Effector memory CD4-positive, alpha-beta T cell (primary cell): Measurements from ENCODE around the gene SPINK14.

Experiments used
- DNase-seq, 3 donors: peaks; one replicate each; pipeline ENCODE4 v3.0.0-alpha.2; 2020
- H3K27ac ChIP-seq: 2 replicates; pipeline ENCODE4 v1.7.0; 2013; ENCODE audit warnings: mild to moderate bottlenecking, low read length, moderate library complexity; ENCODE audit not compliant: insufficient read depth, poor library complexity, severe bottlenecking
- H3K27me3 ChIP-seq: replicated peaks from 2 replicates; pipeline ENCODE4 v1.7.0; 2013; ENCODE audit warnings: mild to moderate bottlenecking, low read length; ENCODE audit not compliant: insufficient read depth, control insufficient read depth, poor library complexity, severe bottlenecking
- H3K36me3 ChIP-seq: 2 replicates; pipeline ENCODE4 v1.7.0; 2013; ENCODE audit warnings: mild to moderate bottlenecking, low read length, moderate library complexity; ENCODE audit not compliant: control insufficient read depth, insufficient read depth
- H3K4me1 ChIP-seq: 2 replicates; pipeline ENCODE4 v1.7.0; 2013; ENCODE audit warnings: low read length, mild to moderate bottlenecking; ENCODE audit not compliant: control insufficient read depth, insufficient read depth, poor library complexity, severe bottlenecking
- H3K4me3 ChIP-seq: 2 replicates; pipeline ENCODE4 v1.7.0; 2013; ENCODE audit warnings: low read length, low read depth, mild to moderate bottlenecking; ENCODE audit not compliant: insufficient read depth, poor library complexity, severe bottlenecking
- H3K9me3 ChIP-seq: 2 replicates; pipeline ENCODE4 v1.7.0; 2013; ENCODE audit warnings: mild to moderate bottlenecking, low read length, moderate library complexity; ENCODE audit not compliant: control insufficient read depth

The SPINK14 gene

GRCh38 chr5:148191010-148191409 lies 22.7 kb downstream of the SPINK14 start:
- H3K4me1 ChIP-seq: no peaks in the 10 kb centered on the region
- H3K36me3 ChIP-seq: no peaks in the 10 kb centered on the region
- no peaks in the 10 kb centered on the region for H3K27me3 ChIP-seq
- no peak overlapping the region for H3K27ac ChIP-seq
- no peak for DNase-seq
- H3K9me3 ChIP-seq: no peaks in the 10 kb centered on the region
- H3K4me3 ChIP-seq: no peak overlapping the region

GRCh38 chr5:148193202-148193601 lies 24.9 kb downstream of the SPINK14 start:
- no peaks in the 10 kb centered on the region for H3K9me3 ChIP-seq
- no peaks in the 10 kb centered on the region for H3K27me3 ChIP-seq
- no peaks in the 10 kb centered on the region for H3K36me3 ChIP-seq
- no peak overlapping the region for H3K27ac ChIP-seq
- no peak overlapping the region for H3K4me3 ChIP-seq
- no peaks in the 10 kb centered on the region for H3K4me1 ChIP-seq
- DNase-seq: no peak

GRCh38 chr5:148201151-148201550 lies 32.8 kb downstream of the SPINK14 start:
- no peaks in the 10 kb centered on the region for H3K36me3 ChIP-seq
- no peak overlapping the region for H3K4me3 ChIP-seq
- H3K4me1 ChIP-seq: no peaks in the 10 kb centered on the region
- H3K9me3 ChIP-seq: no peaks in the 10 kb centered on the region
- no peaks in the 10 kb centered on the region for H3K27me3 ChIP-seq
- DNase-seq: no peak
- H3K27ac ChIP-seq: no peak overlapping the region

GRCh38 chr5:148202531-148203203 lies 34.3 kb downstream of the SPINK14 start, which contains the start of gene SPINK6:
Gene SPINK6, plus strand, starts transcription at chr5:148203042. Its CDS starts 55 bp downstream, at chr5:148203097.
- no peak for DNase-seq
- H3K4me1 ChIP-seq: no peaks in the 10 kb centered on the region
- H3K36me3 ChIP-seq: no peaks in the 10 kb centered on the region
- H3K27me3 ChIP-seq: no peaks in the 10 kb centered on the region
- no peak within 1 kb of the TSS for H3K4me3 ChIP-seq
- H3K27ac ChIP-seq: no peak within 1 kb of the TSS
- H3K9me3 ChIP-seq: no peaks in the 10 kb centered on the region

GRCh38 chr5:148205044-148205806 lies 36.9 kb downstream of the SPINK14 start:
- DNase-seq: no peak
- Histone ChIP-seq H3K27me3 (no peaks in the 10 kb centered on the region), H3K27ac (no peak overlapping the region), H3K9me3 (no peaks in the 10 kb centered on the region), H3K36me3 (no peaks in the 10 kb centered on the region), H3K4me1 (no peaks in the 10 kb centered on the region), H3K4me3 (no peak overlapping the region)

- Histone ChIP-seq H3K9me3 (no peaks in the 10 kb centered on the region), H3K4me1 (no peaks in the 10 kb centered on the region), H3K27ac (no peak overlapping the region), H3K27me3 (no peaks in the 10 kb centered on the region), H3K36me3 (no peaks in the 10 kb centered on the region), H3K4me3 (no peak overlapping the region)
- DNase-seq: no peak
These were observed 37.5 kb downstream of the SPINK14 start for GRCh38 chr5:148205865-148206264.

GRCh38 chr5:148206620-148207019 lies 38.3 kb downstream of the SPINK14 start:
- no peaks in the 10 kb centered on the region for H3K9me3 ChIP-seq
- no peak overlapping the region for H3K27ac ChIP-seq
- no peak overlapping the region for H3K4me3 ChIP-seq
- no peaks in the 10 kb centered on the region for H3K36me3 ChIP-seq
- no peaks in the 10 kb centered on the region for H3K4me1 ChIP-seq
- no peaks in the 10 kb centered on the region for H3K27me3 ChIP-seq
- no peak for DNase-seq

- H3K36me3 ChIP-seq: no peaks in the 10 kb centered on the region
- no peaks in the 10 kb centered on the region for H3K9me3 ChIP-seq
- no peak for DNase-seq
- no peak overlapping the region for H3K4me3 ChIP-seq
- no peak overlapping the region for H3K27ac ChIP-seq
- no peaks in the 10 kb centered on the region for H3K4me1 ChIP-seq
- H3K27me3 ChIP-seq: no peaks in the 10 kb centered on the region
These were observed 39.9 kb downstream of the SPINK14 start for GRCh38 chr5:148208226-148208625.

- H3K27ac ChIP-seq: no peak overlapping the region
- no peak overlapping the region for H3K4me3 ChIP-seq
- H3K36me3 ChIP-seq: no peaks in the 10 kb centered on the region
- DNase-seq: no peak
- H3K4me1 ChIP-seq: no peaks in the 10 kb centered on the region
- no peaks in the 10 kb centered on the region for H3K9me3 ChIP-seq
- H3K27me3 ChIP-seq: no peaks in the 10 kb centered on the region
These were observed 40.9 kb downstream of the SPINK14 start for GRCh38 chr5:148209151-148209770.

- no peaks in the 10 kb centered on the region for H3K36me3 ChIP-seq
- no peaks in the 10 kb centered on the region for H3K4me1 ChIP-seq
- H3K27ac ChIP-seq: no peak overlapping the region
- H3K9me3 ChIP-seq: no peaks in the 10 kb centered on the region
- no peak overlapping the region for H3K4me3 ChIP-seq
- no peaks in the 10 kb centered on the region for H3K27me3 ChIP-seq
- DNase-seq: no peak
These were observed 46.4 kb downstream of the SPINK14 start for GRCh38 chr5:148214665-148215185.
